Mucosa of stomach (tissue), 1 donor: ENCODE measurements around the gene PDE12.

Source experiments
- H3K27me3 ChIP-seq: one replicate; pipeline ENCODE4 v1.7.0; 2013; ENCODE audit warnings: mild to moderate bottlenecking, low read length; ENCODE audit not compliant: control insufficient read depth, insufficient read depth
- H3K36me3 ChIP-seq: one replicate; pipeline ENCODE4 v1.7.0; 2013; ENCODE audit warnings: low read length; ENCODE audit not compliant: control insufficient read depth, insufficient read depth
- H3K4me1 ChIP-seq: one replicate; pipeline ENCODE4 v1.7.0; 2013; ENCODE audit warnings: mild to moderate bottlenecking, low read length; ENCODE audit not compliant: control insufficient read depth, insufficient read depth
- H3K4me3 ChIP-seq: one replicate; pipeline ENCODE4 v1.7.0; 2013; ENCODE audit warnings: low read length
- H3K9ac ChIP-seq: one replicate; pipeline ENCODE4 v1.7.0; 2013; ENCODE audit warnings: mild to moderate bottlenecking, low read length, moderate library complexity
- H3K9me3 ChIP-seq: one replicate; pipeline ENCODE4 v1.7.0; 2013; ENCODE audit warnings: mild to moderate bottlenecking, low read length, moderate library complexity; ENCODE audit not compliant: control insufficient read depth
- donor health status: Pancreatic carcinoma.

PDE12 gene

DNA sequence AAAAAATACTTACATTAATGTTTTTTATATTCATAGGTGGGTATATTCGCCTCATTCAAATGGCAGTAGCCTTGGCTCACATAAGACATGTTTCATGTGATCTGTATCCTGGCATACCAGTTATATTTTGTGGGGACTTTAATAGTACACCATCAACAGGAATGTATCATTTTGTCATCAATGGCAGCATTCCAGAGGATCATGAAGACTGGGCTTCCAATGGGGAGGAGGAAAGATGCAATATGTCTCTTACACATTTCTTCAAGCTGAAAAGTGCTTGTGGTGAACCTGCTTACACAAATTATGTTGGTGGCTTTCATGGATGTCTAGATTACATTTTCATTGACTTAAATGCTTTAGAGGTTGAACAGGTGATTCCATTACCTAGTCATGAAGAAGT, 3.5 kb downstream of the PDE12 start:
- peaks cover 5% of the 10 kb centered on the region for H3K4me1 ChIP-seq
- no peaks in the 10 kb centered on the region for H3K36me3 ChIP-seq
- H3K9me3 ChIP-seq = no peaks in the 10 kb centered on the region
- no peaks in the 10 kb centered on the region for H3K27me3 ChIP-seq
- no peak overlapping the region for H3K4me3 ChIP-seq
- no peak overlapping the region for H3K9ac ChIP-seq

DNA sequence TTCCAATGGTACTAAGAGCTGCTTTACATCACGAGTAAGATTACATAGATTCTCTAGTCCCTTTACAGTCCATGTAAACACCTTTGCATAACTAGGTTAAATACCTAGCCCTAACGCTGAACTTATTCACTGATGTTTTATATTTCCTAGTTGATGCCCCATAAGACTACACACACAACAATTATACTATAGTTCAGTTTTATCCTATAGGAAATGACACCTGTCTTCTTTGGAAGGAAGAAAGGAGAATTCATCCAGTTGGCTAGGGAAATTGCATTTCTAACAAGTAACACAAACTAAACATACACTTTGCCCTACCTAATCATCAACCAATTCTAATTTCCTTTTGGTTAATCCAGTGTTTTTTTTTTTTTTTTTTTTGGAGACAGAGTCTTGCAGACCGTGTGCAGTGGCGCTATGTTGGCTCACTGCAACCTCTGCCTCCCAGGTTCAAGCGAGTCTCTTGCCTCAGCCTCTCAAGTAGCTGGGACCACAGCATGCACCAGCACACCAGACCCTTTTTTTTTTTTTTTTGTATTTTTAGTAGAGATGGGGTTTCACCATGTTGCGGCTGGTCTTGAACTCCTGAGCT, 13.9 kb downstream of the PDE12 start:
- Histone ChIP-seq H3K9ac (no peak overlapping the region), H3K27me3 (no peaks in the 10 kb centered on the region), H3K9me3 (no peaks in the 10 kb centered on the region), H3K36me3 (no peaks in the 10 kb centered on the region), H3K4me1 (no peaks in the 10 kb centered on the region), H3K4me3 (no peak overlapping the region)

GRCh38 chr3:57570878-57571277, 14.8 kb downstream of the PDE12 start:
- Histone ChIP-seq H3K9me3 (no peaks in the 10 kb centered on the region), H3K4me1 (no peaks in the 10 kb centered on the region), H3K36me3 (no peaks in the 10 kb centered on the region), H3K4me3 (no peak overlapping the region), H3K27me3 (no peaks in the 10 kb centered on the region), H3K9ac (no peak overlapping the region)

GRCh38 chr3:57572096-57572495, 16.0 kb downstream of the PDE12 start:
- Histone ChIP-seq H3K27me3 (no peaks in the 10 kb centered on the region), H3K9ac (no peak overlapping the region), H3K4me1 (peaks cover 6% of the 10 kb centered on the region), H3K4me3 (no peak overlapping the region), H3K36me3 (no peaks in the 10 kb centered on the region), H3K9me3 (no peaks in the 10 kb centered on the region)

GRCh38 chr3:57575966-57576626, 20.0 kb downstream of the PDE12 start:
- no peaks in the 10 kb centered on the region for H3K36me3 ChIP-seq

GRCh38 chr3:57577801-57578200, 21.7 kb downstream of the PDE12 start:
- H3K9me3 ChIP-seq = no peaks in the 10 kb centered on the region
- no peak overlapping the region for H3K4me3 ChIP-seq
- H3K4me1 ChIP-seq = peaks cover 12% of the 10 kb centered on the region
- no peak overlapping the region for H3K9ac ChIP-seq
- H3K36me3 ChIP-seq = no peaks in the 10 kb centered on the region
- no peaks in the 10 kb centered on the region for H3K27me3 ChIP-seq

More at GRCh38 chr3:57575966-57576626, 20.0 kb downstream of the PDE12 start:
- no peaks in the 10 kb centered on the region for H3K9me3 ChIP-seq
- H3K4me1 ChIP-seq = peaks cover 7% of the 10 kb centered on the region
- no peak overlapping the region for H3K9ac ChIP-seq
- H3K27me3 ChIP-seq = no peaks in the 10 kb centered on the region
- H3K4me3 ChIP-seq = no peak overlapping the region

DNA sequence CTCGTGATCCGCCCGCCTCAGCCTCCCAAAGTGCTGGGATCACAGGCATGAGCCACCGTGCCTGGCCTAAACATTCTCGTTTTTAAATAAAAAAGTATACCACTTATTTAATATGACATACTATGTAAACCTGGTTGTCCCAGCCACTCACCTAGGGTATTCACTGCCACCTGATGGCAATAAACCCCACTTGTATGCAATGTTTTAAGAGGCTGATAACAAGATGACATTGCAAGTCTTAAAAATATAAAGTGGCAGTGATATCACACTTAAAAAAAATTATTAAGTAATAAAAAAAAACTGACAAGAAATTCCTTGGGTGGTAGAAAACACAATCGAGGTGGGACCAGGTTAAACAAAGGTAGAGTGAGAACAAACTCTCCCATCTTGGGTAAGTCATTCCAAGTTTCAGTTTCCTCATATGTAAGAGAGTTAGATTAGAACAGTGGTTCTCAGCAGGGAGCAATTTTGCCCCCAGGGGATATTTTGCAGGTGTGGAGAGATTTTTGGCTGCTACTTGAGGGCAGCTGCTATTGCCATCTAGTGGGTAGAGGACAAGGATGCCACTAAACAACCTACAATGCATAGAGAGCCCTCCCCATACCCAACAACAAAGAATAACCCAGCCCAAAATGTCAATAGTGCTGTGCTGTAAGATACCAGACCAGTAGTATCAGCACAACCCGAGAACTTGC, 26.5 kb downstream of the PDE12 start:
- Histone ChIP-seq H3K9ac (no peak overlapping the region), H3K36me3 (no peaks in the 10 kb centered on the region), H3K4me1 (peaks cover 25% of the 10 kb centered on the region), H3K27me3 (no peaks in the 10 kb centered on the region), H3K9me3 (no peaks in the 10 kb centered on the region), H3K4me3 (no peak overlapping the region)

- peaks cover 29% of the 10 kb centered on the region for H3K4me1 ChIP-seq
- H3K4me3 ChIP-seq = no peak overlapping the region
- H3K9ac ChIP-seq = no peak overlapping the region
- no peaks in the 10 kb centered on the region for H3K27me3 ChIP-seq
- no peaks in the 10 kb centered on the region for H3K9me3 ChIP-seq
- no peaks in the 10 kb centered on the region for H3K36me3 ChIP-seq
Observed at GRCh38 chr3:57583544-57583943, 27.5 kb downstream of the PDE12 start.

DNA sequence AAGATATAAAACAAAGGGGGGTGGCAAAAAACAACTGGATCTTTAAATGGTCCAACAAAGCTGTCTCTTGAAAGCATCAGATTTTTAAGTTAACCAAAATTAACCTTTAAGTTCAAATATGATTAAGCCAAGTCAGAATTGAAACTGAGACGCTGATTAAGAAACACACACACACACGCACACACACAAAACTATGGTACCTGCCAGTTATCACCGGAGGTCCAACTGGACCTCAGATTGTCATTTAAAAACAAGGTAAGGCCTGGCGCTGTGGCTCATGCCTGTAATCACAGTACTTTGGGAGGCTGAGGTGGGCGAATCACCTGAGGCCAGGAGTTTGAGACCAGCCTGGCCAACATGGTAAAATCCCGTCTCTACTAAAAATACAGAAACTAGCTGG, 30.7 kb downstream of the PDE12 start:
- Histone ChIP-seq H3K27me3 (no peaks in the 10 kb centered on the region), H3K9me3 (no peaks in the 10 kb centered on the region), H3K4me1 (peaks cover 29% of the 10 kb centered on the region), H3K36me3 (no peaks in the 10 kb centered on the region), H3K9ac (no peak overlapping the region), H3K4me3 (no peak overlapping the region)

DNA sequence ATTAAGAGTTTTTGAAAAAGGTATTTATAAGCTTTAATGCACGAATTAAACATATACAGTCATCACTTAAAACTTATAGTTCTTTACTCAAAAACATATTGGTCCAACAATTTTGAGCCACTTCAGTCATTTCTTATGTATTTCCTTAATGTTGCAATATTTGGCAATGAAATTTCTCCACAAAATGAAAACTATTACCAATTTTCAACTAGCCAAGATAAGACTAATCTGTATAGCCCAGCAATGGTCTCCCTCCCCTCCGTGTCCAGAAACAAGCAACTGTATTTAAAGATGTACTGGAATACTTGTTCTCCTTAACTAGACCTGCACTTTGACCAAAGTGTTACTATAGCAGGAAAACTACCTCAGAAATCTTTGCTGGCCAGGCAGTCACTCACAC, 31.8 kb downstream of the PDE12 start:
- H3K9ac ChIP-seq = no peak overlapping the region
- H3K4me1 ChIP-seq = peaks cover 29% of the 10 kb centered on the region
- no peak overlapping the region for H3K4me3 ChIP-seq
- H3K36me3 ChIP-seq = no peaks in the 10 kb centered on the region
- no peaks in the 10 kb centered on the region for H3K27me3 ChIP-seq
- H3K9me3 ChIP-seq = no peaks in the 10 kb centered on the region

- H3K36me3 ChIP-seq = no peaks in the 10 kb centered on the region
- no peak overlapping the region for H3K4me3 ChIP-seq
- peaks cover 18% of the 10 kb centered on the region for H3K4me1 ChIP-seq
- no peaks in the 10 kb centered on the region for H3K9me3 ChIP-seq
- no peaks in the 10 kb centered on the region for H3K27me3 ChIP-seq
- no peak overlapping the region for H3K9ac ChIP-seq
Observed at GRCh38 chr3:57592306-57592705, 36.2 kb downstream of the PDE12 start.

GRCh38 chr3:57594144-57594543, 38.1 kb downstream of the PDE12 start:
- H3K27me3 ChIP-seq = no peaks in the 10 kb centered on the region
- H3K4me3 ChIP-seq = no peak overlapping the region
- H3K9me3 ChIP-seq = no peaks in the 10 kb centered on the region
- H3K9ac ChIP-seq = no peak overlapping the region
- H3K4me1 ChIP-seq = peaks cover 21% of the 10 kb centered on the region
- H3K36me3 ChIP-seq = no peaks in the 10 kb centered on the region
